HUDEP-2 (cell line): ENCODE measurements around the gene ZNF804B.

Experiments
- DNase-seq, 76 experiments: peaks; one replicate each; lab custom pipeline; 2025; ENCODE audit not compliant: unreplicated experiment in 76 of 76; lab: John Stamatoyannopoulos, UW

The ZNF804B gene

DNA sequence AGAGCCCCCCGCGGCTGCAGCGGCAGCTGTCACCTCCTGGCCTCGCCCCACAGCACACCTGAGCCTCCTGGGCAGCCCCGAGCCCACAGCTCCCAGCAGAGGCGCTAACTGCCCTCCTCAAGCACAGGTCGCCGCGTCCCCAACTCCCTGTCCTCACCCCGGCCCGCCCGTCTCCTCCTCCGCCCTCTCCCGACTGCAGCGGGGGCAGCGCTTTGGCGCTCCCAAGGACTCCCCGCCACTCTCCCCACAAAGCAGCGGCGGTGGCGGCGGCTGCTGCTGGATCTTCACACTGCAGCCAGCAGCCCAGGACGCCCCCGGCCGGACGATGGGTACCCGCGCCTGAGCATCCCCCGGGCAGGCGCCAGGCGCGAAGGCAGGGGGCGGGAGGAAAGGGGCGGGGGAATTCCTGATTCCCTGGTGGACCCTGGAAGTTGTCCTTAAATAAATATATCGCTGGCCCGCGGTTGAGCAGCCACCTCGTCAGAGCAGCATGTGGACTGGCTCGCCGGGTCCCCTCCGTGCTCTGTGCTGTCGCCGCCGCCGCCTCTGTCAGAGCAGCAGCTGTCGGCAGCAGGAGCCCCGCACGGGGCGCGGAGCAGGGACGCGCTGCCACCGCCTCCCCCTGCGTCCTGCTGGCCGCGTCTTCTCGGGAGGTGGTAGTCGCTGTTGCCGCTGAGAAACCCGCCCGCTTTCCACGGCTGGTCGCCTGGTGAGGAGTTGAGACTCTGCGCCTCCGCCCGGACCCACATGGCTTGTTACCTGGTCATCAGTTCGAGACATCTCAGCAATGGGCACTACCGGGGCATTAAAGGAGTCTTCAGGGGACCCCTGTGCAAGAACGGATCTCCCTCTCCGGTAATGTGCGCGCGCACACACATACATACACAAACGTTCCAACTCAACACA is at the start of gene ZNF804B:
Gene ZNF804B, plus strand, starts transcription at position 471 of the 906 bp plus-strand sequence. Its CDS starts 277 bp downstream, at position 748.
- DNase-seq, result peak in 1 of 76 experiments; percentile 1

DNA sequence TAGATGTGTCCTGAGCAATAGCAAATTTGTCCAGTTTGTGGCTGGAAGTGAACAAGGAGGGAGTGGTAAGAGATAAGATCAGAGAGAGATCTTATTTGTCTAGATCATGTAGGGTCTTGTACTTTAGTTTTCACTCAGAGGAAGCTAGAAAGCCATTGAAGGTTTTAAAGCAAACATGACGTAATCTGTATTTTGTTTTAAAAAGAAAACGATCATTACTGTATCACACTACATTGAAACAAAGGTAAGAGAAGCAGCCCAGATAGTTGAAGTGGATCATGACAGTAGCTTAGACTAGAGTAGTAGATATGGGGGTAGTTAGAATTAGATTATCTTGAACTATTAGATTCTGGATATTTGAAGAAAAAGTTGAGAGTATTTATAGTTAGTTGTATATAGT is 23.6 kb upstream of the ZNF804B start:
- DNase-seq, result no peak

GRCh38 chr7:88737632-88738031 is 21.9 kb upstream of the ZNF804B start:
- DNase-seq, result no peak

DNA sequence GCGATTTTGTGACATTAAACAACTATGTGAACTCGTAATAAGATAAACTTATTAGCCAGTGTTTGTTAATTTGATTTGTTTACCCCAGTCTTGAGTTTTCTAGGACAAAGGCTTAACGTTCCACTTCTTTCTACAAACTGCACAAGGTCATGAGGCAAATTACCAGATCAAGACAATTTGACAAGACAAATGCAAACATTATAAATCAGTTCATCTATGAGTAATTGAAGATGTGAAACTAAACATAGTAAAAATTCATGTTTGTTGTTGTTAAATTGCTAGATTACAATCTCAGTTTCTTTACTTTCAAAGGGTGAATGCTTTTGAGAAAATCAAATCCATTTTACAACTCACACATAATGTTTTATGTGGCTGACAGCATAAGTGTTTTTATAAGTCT is 13.4 kb upstream of the ZNF804B start:
- no peak for DNase-seq

DNA sequence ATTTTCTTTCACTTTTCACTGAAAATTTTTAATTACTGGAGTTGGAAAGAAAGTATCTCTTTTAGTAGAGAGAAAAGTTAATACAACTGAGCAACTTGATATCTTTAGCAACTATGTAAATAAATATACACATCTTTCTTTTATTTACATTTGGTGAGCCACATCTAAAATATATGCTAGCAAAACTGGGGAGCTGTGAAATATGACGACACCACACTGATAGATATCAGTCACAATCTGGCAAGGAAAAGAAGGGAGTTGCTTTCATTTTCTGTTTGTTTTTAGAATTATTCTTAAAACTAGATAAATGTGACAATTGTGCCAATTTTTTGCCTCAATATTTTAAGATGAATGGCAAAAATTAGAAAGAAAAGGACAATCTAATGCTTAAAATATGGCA is 2.7 kb upstream of the ZNF804B start:
- no peak for DNase-seq

DNA sequence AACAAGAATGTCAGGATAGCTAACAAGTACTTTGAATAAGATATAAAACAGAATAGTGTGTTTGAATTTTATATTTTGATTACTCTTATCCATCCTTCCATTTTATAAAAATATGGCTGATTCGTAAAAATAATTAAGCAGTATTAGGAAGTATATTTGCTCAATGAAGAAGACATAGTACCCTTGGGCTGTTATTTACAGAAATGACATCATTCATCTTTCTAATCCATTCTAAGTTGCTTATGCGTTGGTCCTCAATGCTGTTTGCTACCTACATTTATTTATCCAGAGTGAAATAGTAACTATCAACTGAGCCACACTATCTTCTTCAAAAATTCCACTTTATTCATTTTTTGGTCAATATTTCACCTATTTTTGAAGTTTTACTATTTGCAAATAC is 2.1 kb upstream of the ZNF804B start:
- DNase-seq, result no peak

- peak in 5 of 76 experiments; percentile 1 to 29 (median 2) for DNase-seq
Measured at GRCh38 chr7:88758381-88759229, 895 bp upstream of the ZNF804B start.

DNA sequence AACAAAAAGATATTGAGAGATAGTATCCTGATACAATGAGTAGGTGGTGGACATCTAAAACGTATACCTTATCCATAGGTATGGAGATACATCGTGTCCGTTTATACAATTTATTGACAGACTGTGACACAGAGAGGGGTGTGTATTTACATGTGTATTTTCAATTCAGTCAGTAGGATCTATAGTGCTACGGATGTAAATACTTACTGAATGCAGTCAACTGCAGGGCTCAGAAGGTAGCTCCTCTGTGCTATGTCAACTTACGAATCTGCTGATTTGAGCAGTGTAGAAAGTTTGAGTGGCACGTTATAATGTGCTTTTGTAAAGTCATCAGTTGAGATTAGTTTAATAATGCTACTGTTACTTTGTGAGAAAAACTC is 626 bp downstream of the ZNF804B start:
- DNase-seq, result no peak

DNA sequence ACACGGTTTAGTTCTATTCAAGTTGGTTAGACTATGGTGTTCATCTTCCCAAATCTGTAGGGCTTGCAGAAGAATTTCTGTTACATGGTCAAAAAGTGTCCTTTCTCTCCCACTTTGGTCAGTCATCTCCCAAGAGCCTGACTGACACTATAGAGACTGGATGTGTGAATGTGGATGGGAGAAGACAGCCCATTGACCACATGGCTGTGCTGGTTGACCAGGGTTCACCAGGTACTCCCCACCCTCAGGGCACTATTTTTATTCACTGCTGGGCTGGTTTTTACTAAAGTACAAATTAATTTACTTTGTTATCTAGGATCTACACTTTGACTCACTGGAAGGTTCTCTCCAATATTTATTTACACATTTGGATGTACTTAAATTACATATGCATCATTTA is 2.3 kb downstream of the ZNF804B start:
- no peak for DNase-seq

GRCh38 chr7:88771417-88771816 is 11.9 kb downstream of the ZNF804B start:
- no peak for DNase-seq

DNA sequence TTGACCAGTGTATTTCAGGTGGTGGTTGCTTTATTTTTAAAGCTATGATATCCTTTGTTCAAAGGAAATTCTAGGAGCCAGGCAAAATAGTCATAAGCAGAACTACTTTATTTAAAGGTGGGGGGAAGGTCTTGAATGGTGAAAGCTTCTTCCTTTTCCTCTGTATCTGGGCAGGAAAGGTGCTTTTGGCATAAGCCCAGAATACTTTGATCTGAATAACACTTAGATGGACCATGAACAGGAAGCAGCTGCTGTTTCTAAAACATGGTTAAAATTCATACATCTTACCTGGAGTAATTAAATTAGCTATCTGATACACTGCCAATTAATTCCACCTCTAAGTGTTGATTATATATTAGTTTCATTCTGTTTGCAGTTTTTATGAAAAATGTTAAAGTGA is 13.3 kb downstream of the ZNF804B start:
- no peak for DNase-seq

DNA sequence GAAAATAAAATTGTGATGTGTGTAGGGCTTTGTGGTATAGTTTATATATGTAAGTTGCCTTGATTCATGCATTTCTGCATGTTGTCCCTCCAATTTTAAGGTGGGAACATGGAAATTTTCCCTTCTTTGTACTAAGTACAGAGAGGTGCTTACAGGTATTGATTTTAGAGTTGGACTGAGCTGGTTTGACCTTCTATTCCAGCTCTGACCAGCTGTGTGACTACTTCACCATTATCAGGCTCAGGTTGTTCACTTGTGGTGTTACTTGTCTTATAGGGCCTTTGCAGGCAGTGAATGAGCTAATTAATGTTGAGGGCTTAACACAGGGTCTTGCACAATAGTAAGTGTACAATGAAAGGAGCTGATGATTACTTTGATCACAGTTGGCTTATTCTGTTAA is 16.3 kb downstream of the ZNF804B start:
- DNase-seq, result no peak

DNA sequence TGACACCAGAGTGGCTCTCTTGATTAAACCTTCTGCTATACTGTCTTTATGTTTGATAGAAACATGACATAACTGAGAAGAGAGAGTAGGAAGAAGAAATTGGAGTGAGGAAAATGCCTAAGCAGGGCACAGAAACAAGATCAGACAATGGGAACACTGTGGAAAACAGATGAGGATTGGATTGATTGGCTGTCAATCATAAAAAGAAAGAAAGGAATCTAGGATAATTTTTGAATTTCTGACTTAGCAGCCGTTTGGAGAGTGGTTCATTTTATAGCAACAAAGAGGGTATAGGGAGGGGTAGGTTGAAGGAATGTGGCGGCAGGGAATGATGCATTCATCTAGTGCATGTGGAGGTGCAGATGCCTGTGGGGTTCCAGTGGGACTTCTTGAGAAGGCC is 28.3 kb downstream of the ZNF804B start:
- DNase-seq, result no peak

DNA sequence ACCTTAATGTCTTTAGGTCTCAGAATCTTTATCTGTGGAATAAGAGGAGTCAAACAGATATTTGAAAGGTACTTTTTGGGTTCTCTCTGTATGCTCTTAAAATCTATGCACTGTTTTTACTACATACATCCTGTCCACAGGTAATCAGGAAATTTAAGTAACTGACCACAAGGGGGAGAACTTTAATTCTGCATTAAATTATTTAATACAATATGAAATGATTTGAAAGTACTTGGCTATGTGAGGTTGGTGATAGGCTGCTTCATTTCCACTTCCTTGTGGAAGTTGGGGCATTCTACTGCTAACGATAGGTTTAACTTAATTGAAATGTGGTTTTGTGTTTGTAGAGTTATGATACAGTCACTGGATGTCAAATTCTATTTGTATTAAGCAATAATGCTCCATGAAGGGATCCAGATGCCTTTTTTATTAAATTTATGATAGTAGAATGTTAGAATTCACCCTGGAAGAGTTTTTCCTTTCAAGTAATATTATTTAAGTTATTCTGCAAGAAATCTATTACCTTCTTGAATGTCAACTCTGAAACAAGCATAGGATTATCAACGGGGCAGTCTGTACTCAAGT is 30.1 kb downstream of the ZNF804B start:
- peak in 9 of 76 experiments; percentile 3 to 23 (median 4) for DNase-seq

DNA sequence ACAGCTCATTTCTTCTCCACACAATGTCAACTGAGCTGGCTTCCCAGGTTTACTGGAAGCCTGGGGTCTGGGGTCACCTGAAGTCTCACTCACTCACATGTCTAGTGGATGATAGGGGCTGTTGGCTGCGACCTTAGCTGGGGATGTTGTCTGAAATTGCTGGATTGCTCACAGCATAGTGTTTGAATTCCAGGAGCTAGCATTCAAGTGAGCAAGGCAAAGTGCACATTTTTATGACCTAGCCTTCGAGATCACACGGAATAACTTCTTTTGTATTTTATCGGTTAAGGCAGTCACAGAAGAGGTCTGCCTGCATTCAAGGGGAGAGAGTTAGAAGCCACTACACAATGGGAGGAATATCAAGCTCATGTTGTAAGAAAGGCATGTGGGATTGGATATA is 32.4 kb downstream of the ZNF804B start:
- DNase-seq, result no peak

GRCh38 chr7:88792361-88792760 is 32.9 kb downstream of the ZNF804B start:
- no peak for DNase-seq

- DNase-seq, result no peak
Measured at GRCh38 chr7:88795553-88795952, 36.1 kb downstream of the ZNF804B start, which contains the start of gene TEX47. TSS of gene TEX47 (minus strand) at chr7:88795737. CDS start at chr7:88794942, 795 bp downstream.

DNA sequence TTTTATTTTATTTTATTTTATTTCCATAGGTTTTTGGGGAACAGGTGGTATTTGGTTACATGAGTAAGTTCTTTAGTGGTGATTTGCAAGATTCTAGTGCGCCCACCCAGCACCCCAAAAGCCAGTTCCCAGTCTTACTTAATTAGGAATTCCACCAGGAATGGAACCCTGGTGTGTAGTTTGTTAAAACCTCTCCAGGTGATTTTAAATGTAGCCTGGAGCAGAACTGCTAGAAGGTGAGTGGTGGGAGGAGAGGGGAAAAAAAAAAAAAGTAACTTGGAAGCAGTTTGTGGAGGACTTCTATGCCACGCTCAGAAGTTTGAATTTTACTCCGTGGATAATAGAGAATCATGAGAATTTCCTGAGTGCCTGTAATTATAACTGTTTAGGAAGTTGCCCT is 41.5 kb downstream of the ZNF804B start:
- DNase-seq, result no peak

GRCh38 chr7:88806280-88807037 is 47.0 kb downstream of the ZNF804B start:
- DNase-seq, result no peak

GRCh38 chr7:88818552-88818951 is 59.1 kb downstream of the ZNF804B start:
- no peak for DNase-seq
